ENCODE measurements around the gene ACTRT2.

DNA sequence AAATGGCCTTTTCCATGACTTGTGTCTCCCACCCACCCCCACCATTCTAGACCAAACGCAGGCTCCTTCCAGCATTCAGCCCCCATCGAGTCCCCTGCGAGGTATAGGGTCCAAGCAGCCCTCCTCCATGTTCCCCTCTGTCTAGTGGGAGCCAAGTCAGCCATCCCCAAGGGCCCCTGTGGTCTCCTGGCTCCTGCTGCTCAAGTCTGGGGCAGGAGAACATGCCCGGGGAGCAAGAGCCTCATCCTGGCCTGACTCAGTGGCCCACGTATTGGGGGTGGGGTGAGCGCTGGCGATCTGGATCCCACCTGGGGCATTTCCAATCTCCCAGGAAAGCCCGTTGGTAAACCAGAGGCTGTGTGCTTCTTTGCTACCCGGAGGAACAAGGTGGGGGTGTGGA is 43.6 kb downstream of the ACTRT2 start:
- TF ChIP-seq SUZ12 (IDR thresholded peaks at IDR 0.05; ENCODE audit: extremely low read depth, insufficient read depth, insufficient read length): no peak
- TF ChIP-seq ZNF274 (IDR thresholded peaks at IDR 0.05; ENCODE audit: low read depth, low read length): no peak

Data from NT2/D1 (cell line).